ENCODE data around the gene ARRDC1. TPM values are rescaled to one million over a fixed set of nuclear protein-coding genes. Genes with fewer than 3 reads are reported as not detected.
"Not testable (repeated sequence)": the region's sequence is repeated elsewhere in the genome, so short reads cannot be mapped to it uniquely, and the experiment has no call there.

The ARRDC1 gene
- total RNA-seq, 1 donor from 2014 or later, result 71.0 TPM

DNA sequence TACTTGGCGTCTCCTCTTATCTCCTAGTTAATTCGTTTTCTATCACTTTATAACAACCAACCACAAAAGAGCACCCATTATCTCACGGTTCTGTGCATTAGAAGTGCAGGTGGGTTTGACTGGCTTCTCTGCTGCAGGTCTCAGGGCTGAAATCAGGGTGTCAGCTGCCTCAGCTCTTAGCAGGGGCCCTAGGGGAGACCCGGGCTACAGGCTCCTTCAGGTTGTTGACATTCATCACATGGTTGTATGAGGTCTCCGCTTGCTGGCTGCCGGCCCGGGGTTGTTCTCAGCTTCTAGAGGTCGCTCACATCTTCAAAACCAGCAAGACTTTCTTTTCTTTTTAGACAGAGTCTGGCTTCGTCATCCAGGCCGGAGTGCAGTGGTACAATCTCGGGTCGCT lies 12.3 kb upstream of the ARRDC1 start:
- TF ChIP-seq, protein P1, sequence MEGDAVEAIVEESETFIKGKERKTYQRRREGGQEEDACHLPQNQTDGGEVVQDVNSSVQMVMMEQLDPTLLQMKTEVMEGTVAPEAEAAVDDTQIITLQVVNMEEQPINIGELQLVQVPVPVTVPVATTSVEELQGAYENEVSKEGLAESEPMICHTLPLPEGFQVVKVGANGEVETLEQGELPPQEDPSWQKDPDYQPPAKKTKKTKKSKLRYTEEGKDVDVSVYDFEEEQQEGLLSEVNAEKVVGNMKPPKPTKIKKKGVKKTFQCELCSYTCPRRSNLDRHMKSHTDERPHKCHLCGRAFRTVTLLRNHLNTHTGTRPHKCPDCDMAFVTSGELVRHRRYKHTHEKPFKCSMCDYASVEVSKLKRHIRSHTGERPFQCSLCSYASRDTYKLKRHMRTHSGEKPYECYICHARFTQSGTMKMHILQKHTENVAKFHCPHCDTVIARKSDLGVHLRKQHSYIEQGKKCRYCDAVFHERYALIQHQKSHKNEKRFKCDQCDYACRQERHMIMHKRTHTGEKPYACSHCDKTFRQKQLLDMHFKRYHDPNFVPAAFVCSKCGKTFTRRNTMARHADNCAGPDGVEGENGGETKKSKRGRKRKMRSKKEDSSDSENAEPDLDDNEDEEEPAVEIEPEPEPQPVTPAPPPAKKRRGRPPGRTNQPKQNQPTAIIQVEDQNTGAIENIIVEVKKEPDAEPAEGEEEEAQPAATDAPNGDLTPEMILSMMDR (IDR thresholded peaks at IDR 0.05), result no peak
- H3K4me1 ChIP-seq, result peaks cover 30% of the 10 kb centered on the region
- peak; percentile 86 for DNase-seq
- peak; percentile 48 to 63 for ATAC-seq
- H3K27ac ChIP-seq, result peak overlapping the region; percentile 46
- peaks cover 2% of the 10 kb centered on the region for H3K36me3 ChIP-seq
- H3K9me3 ChIP-seq, result no peaks in the 10 kb centered on the region
- peak overlapping the region; percentile 2 for H3K4me3 ChIP-seq
- intact Hi-C loops (cut with DNase I), result no loop called here
- H3K27me3 ChIP-seq (ENCODE audit: low read depth), result no peaks in the 10 kb centered on the region

DNA sequence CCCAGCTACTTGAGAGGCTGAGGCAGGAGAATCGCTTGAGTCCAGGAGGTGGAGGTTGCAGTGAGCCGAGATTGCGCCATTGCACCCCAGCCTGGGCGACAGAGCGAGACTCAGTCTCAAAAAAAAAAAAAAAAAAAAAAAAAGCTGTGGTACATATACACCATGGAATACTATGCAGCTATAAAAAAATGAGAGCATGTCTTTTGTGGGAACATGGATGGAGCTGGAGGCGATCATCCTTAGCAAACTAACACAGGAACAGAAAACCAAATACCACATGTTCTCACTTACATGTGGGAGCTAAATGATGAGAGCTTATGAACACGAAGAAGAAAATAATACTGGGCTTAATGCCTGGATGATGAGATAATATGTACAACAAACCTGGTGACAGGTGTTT lies 8.9 kb upstream of the ARRDC1 start:
- peaks cover 11% of the 10 kb centered on the region for H3K4me1 ChIP-seq
- intact Hi-C loops (cut with DNase I); H3K9me3 ChIP-seq; ATAC-seq; H3K4me3 ChIP-seq; H3K27me3 ChIP-seq (ENCODE audit: low read depth); DNase-seq; H3K27ac ChIP-seq; H3K36me3 ChIP-seq: not testable (repeated sequence)

DNA sequence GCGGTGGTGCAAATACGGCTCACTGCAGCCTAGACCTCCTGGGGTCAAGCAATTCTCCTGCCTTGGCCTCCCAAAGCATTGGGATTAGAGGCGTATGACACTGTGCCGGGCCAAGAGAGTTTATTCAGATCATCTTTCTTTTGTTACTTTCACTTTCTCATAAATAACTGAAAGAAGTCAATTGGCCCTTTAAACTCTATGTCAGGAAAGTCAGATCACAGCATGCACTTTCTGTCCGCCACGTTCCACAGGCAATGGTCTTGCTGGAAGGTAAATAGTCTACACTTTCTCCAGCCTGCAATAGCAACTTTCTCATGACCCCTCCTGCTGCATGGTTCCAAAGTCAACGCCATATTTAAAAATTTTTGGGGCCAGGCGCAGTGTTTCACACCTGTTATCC lies 6.5 kb upstream of the ARRDC1 start:
- H3K27ac ChIP-seq, result no peak overlapping the region
- no peak overlapping the region for H3K4me3 ChIP-seq
- TF ChIP-seq, protein P1 (IDR thresholded peaks at IDR 0.05), result no peak
- H3K4me1 ChIP-seq, result peaks cover 7% of the 10 kb centered on the region
- intact Hi-C loops (cut with DNase I), result no loop called here
- no peak for ATAC-seq
- H3K36me3 ChIP-seq, result no peaks in the 10 kb centered on the region
- no peak for DNase-seq
- H3K9me3 ChIP-seq, result no peaks in the 10 kb centered on the region
- H3K27me3 ChIP-seq (ENCODE audit: low read depth), result no peaks in the 10 kb centered on the region

DNA sequence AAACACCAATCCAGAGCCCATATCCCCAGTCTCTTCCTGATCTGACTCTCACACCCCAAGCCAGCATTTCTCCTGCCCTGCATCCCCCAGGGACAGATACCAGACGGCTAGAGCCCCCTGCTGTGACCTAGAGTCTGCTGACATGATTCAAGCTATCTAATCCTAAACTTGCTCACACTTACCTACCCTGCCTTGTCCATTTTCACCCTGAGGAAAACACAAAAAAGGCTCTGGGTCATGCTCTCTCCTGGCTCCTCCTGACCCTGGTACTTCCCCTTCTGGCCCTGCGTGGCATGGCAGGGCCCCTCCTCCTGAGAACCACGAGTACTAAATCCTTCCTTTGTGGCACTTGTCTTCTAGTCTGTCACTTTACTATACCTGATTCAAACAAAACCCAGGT lies 2.8 kb upstream of the ARRDC1 start:
- H3K36me3 ChIP-seq, result no peaks in the 10 kb centered on the region
- H3K27ac ChIP-seq, result peak overlapping the region; percentile 7
- H3K9me3 ChIP-seq, result no peaks in the 10 kb centered on the region
- no peak overlapping the region for H3K4me3 ChIP-seq
- no peak for DNase-seq
- intact Hi-C loops (cut with DNase I), result no loop called here
- no peaks in the 10 kb centered on the region for H3K27me3 ChIP-seq (ENCODE audit: low read depth)
- TF ChIP-seq, protein P1 (IDR thresholded peaks at IDR 0.05), result no peak
- ATAC-seq, result no peak
- peaks cover 29% of the 10 kb centered on the region for H3K4me1 ChIP-seq

DNA sequence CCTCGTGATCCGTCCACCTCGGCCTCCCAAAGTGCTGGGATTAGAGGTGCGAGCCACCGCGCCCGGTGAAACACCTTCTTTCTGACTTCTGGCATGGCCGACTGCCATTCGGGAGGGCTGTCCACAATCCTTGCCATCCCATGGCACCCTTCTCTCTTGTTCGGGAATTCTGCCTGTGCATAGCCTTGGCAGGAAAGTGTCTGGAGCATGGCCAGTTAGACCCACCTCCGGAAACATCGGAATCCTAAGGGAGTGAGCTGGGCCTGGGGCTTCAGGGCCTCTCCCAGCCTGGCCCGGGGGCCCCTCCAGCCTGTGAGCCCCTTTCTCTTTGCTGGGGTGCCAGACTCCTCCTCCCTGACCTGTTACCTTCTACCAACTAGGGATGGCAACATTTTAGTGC lies 1.6 kb upstream of the ARRDC1 start:
- H3K9me3 ChIP-seq, result no peaks in the 10 kb centered on the region
- DNase-seq (no peak), ATAC-seq (no peak)
- H3K27ac ChIP-seq, result no peak overlapping the region
- no peaks in the 10 kb centered on the region for H3K27me3 ChIP-seq (ENCODE audit: low read depth)
- H3K4me3 ChIP-seq, result no peak overlapping the region
- H3K4me1 ChIP-seq, result peaks cover 40% of the 10 kb centered on the region
- intact Hi-C loops (cut with DNase I), result no loop called here
- H3K36me3 ChIP-seq, result no peaks in the 10 kb centered on the region
- TF ChIP-seq, protein P1 (IDR thresholded peaks at IDR 0.05), result no peak

DNA sequence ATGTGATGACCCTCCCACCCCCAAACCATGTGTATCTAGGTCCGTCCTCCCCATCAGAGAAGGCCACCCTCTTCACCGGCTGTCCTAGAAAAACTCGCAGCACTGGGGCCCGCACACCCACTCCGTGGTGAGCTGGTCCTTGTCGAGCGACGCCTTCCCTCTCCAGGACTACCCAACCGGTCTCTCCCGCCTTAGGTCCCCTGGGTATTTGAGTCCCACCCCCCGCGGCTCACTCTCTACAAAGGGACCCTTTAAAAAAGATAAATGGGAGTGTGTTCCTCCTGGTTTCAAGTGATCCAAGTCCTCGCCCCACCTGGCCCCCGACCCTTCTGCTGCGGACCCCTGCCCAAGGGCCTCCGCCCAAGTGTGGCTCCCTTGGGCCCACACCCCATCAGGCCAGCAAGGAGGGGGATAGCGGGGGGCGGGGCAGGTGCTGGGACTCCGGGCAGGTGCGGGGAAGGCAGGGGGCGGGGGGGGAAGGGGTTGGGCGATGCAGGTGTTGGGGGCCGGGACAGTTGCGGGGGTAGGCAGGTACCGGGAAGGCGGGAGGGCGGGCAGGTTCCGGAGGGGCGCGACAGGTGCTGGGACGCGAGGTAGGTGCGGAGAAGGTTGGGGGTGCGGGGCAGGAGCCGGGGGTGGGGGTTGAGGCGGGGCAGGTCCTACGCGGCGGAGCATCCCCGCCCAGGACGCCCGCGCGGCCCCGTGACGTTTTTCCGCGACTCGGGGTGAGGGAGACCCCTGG lies 970 bp upstream of the ARRDC1 start:
- ATAC-seq (no peak), DNase-seq (peak; percentile 54)
- Histone ChIP-seq H3K36me3 (no peaks in the 10 kb centered on the region), H3K4me1 (peaks cover 44% of the 10 kb centered on the region), H3K27me3 (ENCODE audit: low read depth) (no peaks in the 10 kb centered on the region), H3K27ac (no peak overlapping the region), H3K9me3 (no peaks in the 10 kb centered on the region), H3K4me3 (peak overlapping the region; percentile 62)
- TF ChIP-seq, protein P1 (IDR thresholded peaks at IDR 0.05), result no peak
- intact Hi-C loops (cut with DNase I), result no loop called here
